Measurements from ENCODE around the gene QKI. TPM values are rescaled to one million over a fixed set of nuclear protein-coding genes. Genes with fewer than 3 reads are reported as not detected.

Gene QKI
- total and polyA plus RNA-seq, 3 experiments from 2014 or later: 27.5 to 58.8 (median 56.5) TPM

DNA sequence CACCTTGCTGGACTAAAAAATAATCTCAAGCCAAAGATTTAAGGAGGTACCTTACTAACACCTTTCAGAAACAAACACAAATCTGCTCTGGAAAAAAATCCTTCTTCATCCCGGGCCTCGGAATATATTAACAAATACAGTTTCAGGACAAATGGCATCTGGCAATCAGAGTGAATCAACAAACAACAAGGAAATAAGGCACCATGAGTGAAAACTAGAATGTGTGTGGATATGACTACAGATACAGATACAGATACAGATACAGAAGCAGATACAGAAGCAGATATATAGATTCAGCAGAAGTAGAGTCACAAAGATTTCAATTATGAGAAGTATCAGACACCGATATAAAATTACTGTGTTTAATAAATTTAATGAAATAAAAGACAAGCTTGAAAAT lies 178.4 kb downstream of the QKI start:
- H3K9me3 Mint-ChIP-seq: peaks cover 4 to 26% (median 18%) of the 10 kb centered on the region in 5 donors
- Histone ChIP-seq H3K4me3 (ENCODE audit: low read length) (no peak overlapping the region), H3K36me3 (ENCODE audit: insufficient read depth, low read length) (no peaks in the 10 kb centered on the region), H3K27ac (ENCODE audit: low read depth, low read length) (no peak overlapping the region), H3K4me1 (ENCODE audit: insufficient read depth, low read length) (no peaks in the 10 kb centered on the region), H3K9me3 (ENCODE audit: low read length) (no peaks in the 10 kb centered on the region), H3K27me3 (ENCODE audit: insufficient read depth, low read length, poor library complexity, severe bottlenecking) (no peaks in the 10 kb centered on the region)
- no peaks in the 10 kb centered on the region for H3K4me1 Mint-ChIP-seq
- no peak for DNase-seq
- POLR2A ChIA-PET: no interaction called here
- no peak overlapping the region for H3K27ac Mint-ChIP-seq
- CTCF ChIA-PET: no interaction called here
- peaks cover 0 to 26% (median 1%) of the 10 kb centered on the region in 3 donors for H3K36me3 Mint-ChIP-seq
- H3K4me3 Mint-ChIP-seq: no peak overlapping the region
- H3K27me3 Mint-ChIP-seq: peaks cover 4 to 31% of the 10 kb centered on the region in 2 donors

DNA sequence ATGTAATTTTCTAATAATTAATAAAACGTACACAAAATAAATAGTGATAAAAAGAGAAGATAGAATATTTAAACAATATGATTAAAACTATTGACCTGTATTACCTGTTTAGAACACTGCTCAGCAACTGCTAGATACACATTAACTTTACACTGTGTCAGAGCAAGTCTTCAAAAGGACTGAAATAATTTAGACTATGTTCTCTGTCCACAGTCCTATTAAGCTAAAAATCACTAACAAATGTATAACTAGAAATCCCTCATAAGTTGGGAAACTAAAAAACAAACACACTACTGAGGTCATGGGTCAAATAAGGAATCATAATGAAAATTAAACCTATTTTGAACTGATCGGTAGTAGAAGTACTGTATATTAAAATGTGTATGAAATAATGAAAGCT lies 181.7 kb downstream of the QKI start:
- no peaks in the 10 kb centered on the region for H3K9me3 ChIP-seq (ENCODE audit: low read length)
- POLR2A ChIA-PET: no interaction called here
- Mint-ChIP-seq H3K36me3 (peaks cover 0 to 15% (median 1%) of the 10 kb centered on the region in 3 donors), H3K4me3 (no peak overlapping the region), H3K4me1 (no peaks in the 10 kb centered on the region), H3K9me3 (peaks cover 2 to 16% (median 13%) of the 10 kb centered on the region in 5 donors), H3K27me3 (peaks cover 0 to 10% of the 10 kb centered on the region in 2 donors), H3K27ac (no peak overlapping the region)
- no peaks in the 10 kb centered on the region for H3K4me1 ChIP-seq (ENCODE audit: insufficient read depth, low read length)
- H3K27me3 ChIP-seq (ENCODE audit: insufficient read depth, low read length, poor library complexity, severe bottlenecking): no peaks in the 10 kb centered on the region
- H3K27ac ChIP-seq (ENCODE audit: low read depth, low read length): no peak overlapping the region
- no peaks in the 10 kb centered on the region for H3K36me3 ChIP-seq (ENCODE audit: insufficient read depth, low read length)
- CTCF ChIA-PET: no interaction called here
- H3K4me3 ChIP-seq (ENCODE audit: low read length): no peak overlapping the region
- no peak for DNase-seq

DNA sequence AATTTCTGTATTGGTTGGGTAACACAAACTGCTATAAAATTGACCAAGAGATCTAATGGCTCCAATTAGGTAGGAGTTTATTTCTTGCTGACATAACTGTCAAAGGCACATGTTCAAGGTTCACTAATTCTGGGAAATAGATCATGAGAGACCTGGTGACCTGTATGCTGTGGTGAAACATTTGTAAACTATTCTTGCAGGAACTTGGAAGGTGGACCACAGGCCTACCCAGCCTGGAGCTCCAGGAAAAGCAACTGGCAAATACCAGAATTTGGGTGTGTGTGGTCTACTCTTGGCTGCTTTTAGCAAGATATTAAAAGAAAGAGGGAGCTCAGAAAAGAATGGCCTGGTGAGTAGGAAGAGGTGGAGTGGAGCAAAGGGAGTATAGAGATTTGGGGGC lies 184.6 kb downstream of the QKI start:
- Histone ChIP-seq H3K27me3 (ENCODE audit: insufficient read depth, low read length, poor library complexity, severe bottlenecking) (no peaks in the 10 kb centered on the region), H3K4me3 (ENCODE audit: low read length) (no peak overlapping the region), H3K36me3 (ENCODE audit: insufficient read depth, low read length) (no peaks in the 10 kb centered on the region), H3K9me3 (ENCODE audit: low read length) (no peaks in the 10 kb centered on the region), H3K4me1 (ENCODE audit: insufficient read depth, low read length) (no peaks in the 10 kb centered on the region), H3K27ac (ENCODE audit: low read depth, low read length) (no peak overlapping the region)
- Mint-ChIP-seq H3K27me3 (no peaks in the 10 kb centered on the region), H3K9me3 (no peaks in the 10 kb centered on the region), H3K4me3 (no peak overlapping the region), H3K4me1 (no peaks in the 10 kb centered on the region), H3K27ac (no peak overlapping the region), H3K36me3 (peaks cover 0 to 1% (median 0%) of the 10 kb centered on the region in 3 donors)
- ChIA-PET CTCF (no interaction called here), POLR2A (no interaction called here)
- DNase-seq: no peak

DNA sequence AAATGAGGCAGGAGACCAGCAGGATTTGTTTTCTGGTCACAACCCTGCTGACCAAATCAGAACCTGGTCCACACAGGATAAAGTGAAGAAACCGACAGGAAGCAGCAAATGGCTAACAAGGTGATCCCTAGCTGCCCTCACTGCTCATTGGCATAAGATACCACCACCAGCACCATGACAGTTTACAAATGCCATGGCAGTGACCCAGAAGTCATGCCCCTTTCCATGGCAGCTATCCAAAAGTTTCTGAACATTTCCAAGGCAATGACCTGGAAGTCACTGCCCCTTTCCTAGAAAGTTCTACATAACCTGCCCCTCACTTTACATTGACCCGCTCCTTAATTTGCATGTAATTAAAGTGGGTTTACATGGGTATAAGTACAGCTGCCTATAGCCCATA lies 185.2 kb downstream of the QKI start:
- POLR2A ChIA-PET: no interaction called here
- no peaks in the 10 kb centered on the region for H3K9me3 Mint-ChIP-seq

DNA sequence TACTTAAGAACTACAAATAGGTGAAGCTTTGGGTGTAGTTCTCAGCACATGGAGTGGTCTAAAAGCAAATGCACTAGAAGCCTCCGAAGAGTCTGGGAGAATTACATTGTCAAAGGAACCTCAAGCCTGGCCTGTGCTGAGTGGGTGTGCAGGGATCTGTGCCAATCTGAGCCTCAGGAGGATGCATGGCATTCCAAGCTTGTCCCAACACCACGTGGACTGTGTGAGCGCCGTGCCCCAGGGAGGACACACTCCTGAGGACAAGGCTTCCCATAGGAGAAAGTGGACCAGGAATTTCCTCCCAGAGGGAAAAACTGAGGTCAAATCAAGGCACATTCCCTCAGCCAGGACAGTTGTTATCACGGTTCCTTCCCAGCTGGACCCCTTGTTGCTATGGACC lies 185.8 kb downstream of the QKI start:
- H3K9me3 Mint-ChIP-seq: no peaks in the 10 kb centered on the region
- Histone ChIP-seq H3K27ac (ENCODE audit: low read depth, low read length) (no peak overlapping the region), H3K27me3 (ENCODE audit: insufficient read depth, low read length, poor library complexity, severe bottlenecking) (no peaks in the 10 kb centered on the region), H3K4me3 (ENCODE audit: low read length) (no peak overlapping the region), H3K36me3 (ENCODE audit: insufficient read depth, low read length) (no peaks in the 10 kb centered on the region), H3K4me1 (ENCODE audit: insufficient read depth, low read length) (no peaks in the 10 kb centered on the region), H3K9me3 (ENCODE audit: low read length) (no peaks in the 10 kb centered on the region)
- no peak overlapping the region for H3K27ac Mint-ChIP-seq
- POLR2A ChIA-PET: no interaction called here
- H3K36me3 Mint-ChIP-seq: no peaks in the 10 kb centered on the region
- no peaks in the 10 kb centered on the region for H3K4me1 Mint-ChIP-seq
- peaks cover 0 to 5% of the 10 kb centered on the region in 2 donors for H3K27me3 Mint-ChIP-seq
- H3K4me3 Mint-ChIP-seq: no peak overlapping the region
- no peak for DNase-seq
- CTCF ChIA-PET: no interaction called here

More for the DNA sequence above, 185.2 kb downstream of the QKI start:
- H3K4me1 ChIP-seq (ENCODE audit: insufficient read depth, low read length): no peaks in the 10 kb centered on the region
- DNase-seq: no peak
- H3K27ac ChIP-seq (ENCODE audit: low read depth, low read length): no peak overlapping the region
- H3K36me3 ChIP-seq (ENCODE audit: insufficient read depth, low read length): no peaks in the 10 kb centered on the region
- H3K4me3 ChIP-seq (ENCODE audit: low read length): no peak overlapping the region
- no peaks in the 10 kb centered on the region for H3K27me3 ChIP-seq (ENCODE audit: insufficient read depth, low read length, poor library complexity, severe bottlenecking)
- Mint-ChIP-seq H3K4me1 (no peaks in the 10 kb centered on the region), H3K36me3 (no peaks in the 10 kb centered on the region), H3K27me3 (peaks cover 0 to under 1% of the 10 kb centered on the region in 2 donors), H3K27ac (no peak overlapping the region), H3K4me3 (no peak overlapping the region)
- CTCF ChIA-PET: no interaction called here
- H3K9me3 ChIP-seq (ENCODE audit: low read length): no peaks in the 10 kb centered on the region

DNA sequence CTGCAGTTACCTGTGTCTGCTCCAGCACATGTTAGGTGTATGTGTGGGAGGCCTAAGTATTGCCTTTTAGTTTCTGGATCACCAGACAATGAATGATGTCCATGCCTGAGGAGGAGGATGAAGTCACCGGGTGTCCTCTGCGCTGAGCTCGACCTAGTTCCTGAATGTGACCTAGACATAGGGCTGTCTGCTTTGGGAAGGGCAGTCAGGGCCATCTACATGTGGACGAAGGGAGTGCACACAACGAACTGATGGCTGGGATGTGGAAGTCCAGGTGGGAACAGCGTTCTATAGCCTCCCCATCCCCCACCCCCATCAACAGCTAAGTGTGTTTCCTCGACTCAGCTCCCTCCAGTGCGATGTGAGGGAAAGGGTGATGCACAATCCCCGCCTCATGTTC lies 186.3 kb downstream of the QKI start:
- Mint-ChIP-seq H3K4me1 (no peaks in the 10 kb centered on the region), H3K27ac (no peak overlapping the region), H3K9me3 (no peaks in the 10 kb centered on the region), H3K36me3 (no peaks in the 10 kb centered on the region), H3K27me3 (peaks cover 0 to 5% of the 10 kb centered on the region in 2 donors), H3K4me3 (no peak overlapping the region)
- DNase-seq: no peak
- Histone ChIP-seq H3K4me1 (ENCODE audit: insufficient read depth, low read length) (no peaks in the 10 kb centered on the region), H3K4me3 (ENCODE audit: low read length) (no peak overlapping the region), H3K36me3 (ENCODE audit: insufficient read depth, low read length) (no peaks in the 10 kb centered on the region), H3K27ac (ENCODE audit: low read depth, low read length) (no peak overlapping the region), H3K9me3 (ENCODE audit: low read length) (no peaks in the 10 kb centered on the region), H3K27me3 (ENCODE audit: insufficient read depth, low read length, poor library complexity, severe bottlenecking) (no peaks in the 10 kb centered on the region)
- POLR2A ChIA-PET: no interaction called here
- CTCF ChIA-PET: no interaction called here

DNA sequence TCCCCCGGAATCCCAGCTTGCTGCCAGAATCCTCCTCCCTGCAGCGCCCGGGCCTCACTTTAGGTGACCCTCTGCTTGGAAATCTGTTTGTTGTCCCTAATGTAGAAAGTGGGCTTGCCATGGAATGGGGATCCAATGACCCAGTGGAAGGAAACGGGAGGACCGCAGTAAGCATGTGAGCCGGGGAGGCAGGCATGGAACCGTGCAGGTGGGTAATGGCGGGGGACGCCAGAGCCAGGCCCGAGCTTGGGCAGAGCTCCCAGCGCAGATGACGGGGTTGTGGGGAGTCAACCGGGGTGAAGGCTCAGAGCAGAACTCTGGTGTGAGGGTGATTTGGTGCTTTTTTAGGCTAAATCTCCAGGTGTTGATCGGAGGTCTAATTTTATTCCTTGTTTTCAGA lies 188.3 kb downstream of the QKI start:
- no peaks in the 10 kb centered on the region for H3K36me3 Mint-ChIP-seq
- CTCF ChIA-PET: no interaction called here
- POLR2A ChIA-PET: no interaction called here
- no peaks in the 10 kb centered on the region for H3K4me1 ChIP-seq (ENCODE audit: insufficient read depth, low read length)
- H3K27ac ChIP-seq (ENCODE audit: low read depth, low read length): no peak overlapping the region
- no peak overlapping the region for H3K4me3 Mint-ChIP-seq
- no peak overlapping the region for H3K27ac Mint-ChIP-seq
- no peaks in the 10 kb centered on the region for H3K9me3 Mint-ChIP-seq
- H3K9me3 ChIP-seq (ENCODE audit: low read length): no peaks in the 10 kb centered on the region
- H3K4me1 Mint-ChIP-seq: no peaks in the 10 kb centered on the region
- H3K4me3 ChIP-seq (ENCODE audit: low read length): no peak overlapping the region
- DNase-seq: no peak
- no peaks in the 10 kb centered on the region for H3K36me3 ChIP-seq (ENCODE audit: insufficient read depth, low read length)
- H3K27me3 ChIP-seq (ENCODE audit: insufficient read depth, low read length, poor library complexity, severe bottlenecking): no peaks in the 10 kb centered on the region
- H3K27me3 Mint-ChIP-seq: peaks cover 0 to 5% of the 10 kb centered on the region in 2 donors

DNA sequence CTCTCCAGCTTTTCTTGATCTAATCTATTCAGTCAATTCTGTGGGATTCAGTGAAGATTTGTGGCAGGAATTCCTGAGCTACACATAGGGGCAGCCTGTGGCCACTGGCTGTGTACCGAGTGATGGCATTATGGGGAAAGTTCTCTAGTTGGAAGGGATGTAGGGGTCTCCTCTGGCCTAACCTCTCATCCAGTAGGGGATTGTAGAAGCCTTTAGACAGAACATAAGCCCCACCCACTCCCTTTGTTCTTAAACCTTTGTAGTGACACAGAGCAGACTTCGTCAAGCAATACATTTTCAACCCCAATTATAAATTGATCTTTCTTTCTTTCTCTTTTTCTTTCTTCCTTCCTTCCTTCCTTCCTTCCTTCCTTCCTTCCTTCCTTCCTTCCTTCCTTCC lies 188.9 kb downstream of the QKI start:
- no peaks in the 10 kb centered on the region for H3K4me1 ChIP-seq (ENCODE audit: insufficient read depth, low read length)
- Mint-ChIP-seq H3K36me3 (no peaks in the 10 kb centered on the region), H3K27ac (peak overlapping the region in 1 of 8 donors; percentile 9), H3K4me1 (peaks cover 0 to 2% (median 2%) of the 10 kb centered on the region in 3 donors), H3K9me3 (no peaks in the 10 kb centered on the region), H3K4me3 (no peak overlapping the region), H3K27me3 (peaks cover 2 to 5% of the 10 kb centered on the region in 2 donors)
- ChIA-PET CTCF (no interaction called here), POLR2A (no interaction called here)
- H3K36me3 ChIP-seq (ENCODE audit: insufficient read depth, low read length): no peaks in the 10 kb centered on the region
- DNase-seq: no peak
- H3K27ac ChIP-seq (ENCODE audit: low read depth, low read length): no peak overlapping the region
- no peaks in the 10 kb centered on the region for H3K27me3 ChIP-seq (ENCODE audit: insufficient read depth, low read length, poor library complexity, severe bottlenecking)
- no peaks in the 10 kb centered on the region for H3K9me3 ChIP-seq (ENCODE audit: low read length)
- no peak overlapping the region for H3K4me3 ChIP-seq (ENCODE audit: low read length)

All from CD8-positive, alpha-beta memory T cell (primary cell).